CD4-positive, alpha-beta T cell treated with Interleukin-2 at 100 ng/mL for 4 hours (primary cell): ENCODE measurements around the gene MARCHF10.
"Not testable (repeated sequence)": the region's sequence is repeated elsewhere in the genome, so short reads cannot be mapped to it uniquely, and the experiment has no call there.

Source experiments
- DNase-seq: peaks from one replicate; pipeline ENCODE4 v3.0.0-alpha.2; 2020; ENCODE audit warnings: low spot score

The MARCHF10 gene

GRCh38 chr17:62717889-62718288 is 90.2 kb downstream of the MARCHF10 start:
- no peak for DNase-seq

DNA sequence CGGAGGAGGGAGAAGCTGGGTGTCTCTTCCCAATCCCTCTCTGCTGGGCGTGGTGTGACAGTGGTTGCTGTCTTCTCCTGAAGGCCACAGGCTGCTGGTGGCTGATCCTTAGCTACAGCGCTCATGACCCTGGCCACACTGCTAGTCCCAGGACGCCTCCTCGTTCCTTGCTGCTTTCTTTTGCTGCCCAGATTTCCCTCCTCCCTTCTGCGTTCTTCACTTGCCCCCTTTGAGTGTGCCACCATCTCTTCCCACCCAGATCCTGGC is 90.6 kb downstream of the MARCHF10 start:
- DNase-seq, result no peak

DNA sequence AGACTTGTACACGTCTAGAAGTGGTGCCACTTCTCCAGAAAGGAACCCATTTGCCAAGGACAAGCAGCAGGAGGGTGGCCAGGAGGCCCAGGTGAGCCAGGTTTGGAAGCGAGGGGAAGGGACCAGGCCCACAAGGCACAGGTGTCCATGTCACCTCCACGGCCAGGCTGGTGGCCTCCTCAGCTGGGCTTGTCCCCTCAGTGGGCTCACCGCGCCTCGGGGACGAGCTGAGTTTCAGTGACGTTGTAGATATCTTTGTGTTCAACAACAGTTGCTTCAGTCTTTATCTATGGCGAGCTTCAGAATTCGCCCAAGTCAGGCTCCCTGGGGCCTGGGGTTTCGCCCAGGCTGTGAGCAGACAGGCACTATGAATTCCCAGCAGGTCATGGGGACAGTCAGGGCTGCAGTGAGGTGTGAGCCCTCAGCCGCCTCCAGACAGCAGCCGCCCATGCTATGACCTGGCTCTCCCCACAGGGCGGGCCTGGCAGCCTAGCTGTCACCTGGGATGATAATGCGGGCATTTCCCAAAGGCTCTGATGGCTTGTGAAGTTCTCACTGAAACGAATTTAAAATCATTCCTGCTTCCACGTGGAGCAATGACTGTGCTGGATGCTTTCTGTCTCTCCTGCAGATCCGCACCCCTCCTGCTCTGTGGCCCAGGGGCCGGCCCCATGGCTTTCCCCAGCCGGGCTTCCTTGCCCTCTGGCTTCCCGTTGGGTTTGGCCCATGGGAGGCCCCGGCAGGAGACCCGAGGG is 91.1 kb downstream of the MARCHF10 start:
- no peak for DNase-seq

DNA sequence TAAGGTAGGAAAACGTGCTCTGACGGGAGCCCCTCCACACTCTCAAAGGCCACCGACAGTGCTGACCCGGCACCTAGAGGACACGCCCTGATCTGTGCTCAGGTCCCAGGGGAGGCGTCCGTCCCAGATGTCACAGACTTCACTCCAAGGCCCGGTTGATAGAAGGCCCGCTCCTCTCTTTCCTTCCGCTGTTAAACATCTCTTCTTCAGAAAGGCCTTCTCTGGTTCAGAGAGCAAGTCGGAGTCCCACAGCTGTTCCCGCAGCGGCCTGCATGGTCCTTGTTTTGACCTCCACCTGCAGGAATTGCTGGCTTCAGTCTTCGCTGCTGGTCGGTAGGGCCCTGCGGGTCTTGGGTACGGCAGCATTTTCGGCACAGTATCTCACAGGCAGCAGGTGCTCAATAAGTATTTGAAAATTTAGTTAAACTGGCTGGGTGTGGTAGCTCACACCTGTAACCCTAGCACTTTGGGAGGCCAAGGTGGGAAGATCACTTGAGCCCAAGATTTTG is 92.2 kb downstream of the MARCHF10 start:
- no peak for DNase-seq

DNA sequence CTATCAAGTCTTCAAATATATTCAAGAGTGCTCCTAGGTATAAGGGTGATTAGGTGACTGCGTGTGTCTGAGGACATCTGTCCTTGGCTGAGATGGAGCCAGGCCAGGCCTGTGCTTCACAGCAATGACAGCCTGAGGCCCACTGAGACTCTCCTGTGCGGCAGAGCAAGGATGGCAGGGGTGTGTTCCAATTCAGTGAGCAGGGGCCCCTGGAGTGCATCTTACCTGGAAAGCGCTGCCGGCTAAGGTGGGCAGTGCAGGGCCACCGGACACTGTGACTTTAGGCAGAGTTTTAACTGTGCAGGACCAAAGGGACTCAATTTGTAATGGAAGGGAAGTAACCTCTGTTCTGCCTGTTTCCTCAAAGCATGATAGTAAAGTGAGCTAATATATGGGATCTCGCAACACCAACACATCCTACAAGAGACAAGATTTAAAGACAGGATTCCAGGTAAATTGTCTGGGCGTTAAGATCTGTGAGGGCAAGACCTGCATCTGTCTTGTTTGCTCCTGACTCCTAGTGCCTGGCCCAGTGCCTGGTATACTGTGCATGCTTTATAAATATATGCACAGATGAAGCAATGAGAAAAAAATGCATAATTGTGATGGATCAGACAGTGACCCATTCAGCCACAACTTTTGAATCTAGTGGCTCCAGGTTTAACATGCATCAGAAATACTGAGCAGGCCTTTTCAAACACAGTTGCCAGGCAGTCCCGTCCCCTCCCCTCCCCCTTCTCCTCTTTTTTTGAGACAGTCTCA is 93.9 kb downstream of the MARCHF10 start:
- DNase-seq, result no peak

DNA sequence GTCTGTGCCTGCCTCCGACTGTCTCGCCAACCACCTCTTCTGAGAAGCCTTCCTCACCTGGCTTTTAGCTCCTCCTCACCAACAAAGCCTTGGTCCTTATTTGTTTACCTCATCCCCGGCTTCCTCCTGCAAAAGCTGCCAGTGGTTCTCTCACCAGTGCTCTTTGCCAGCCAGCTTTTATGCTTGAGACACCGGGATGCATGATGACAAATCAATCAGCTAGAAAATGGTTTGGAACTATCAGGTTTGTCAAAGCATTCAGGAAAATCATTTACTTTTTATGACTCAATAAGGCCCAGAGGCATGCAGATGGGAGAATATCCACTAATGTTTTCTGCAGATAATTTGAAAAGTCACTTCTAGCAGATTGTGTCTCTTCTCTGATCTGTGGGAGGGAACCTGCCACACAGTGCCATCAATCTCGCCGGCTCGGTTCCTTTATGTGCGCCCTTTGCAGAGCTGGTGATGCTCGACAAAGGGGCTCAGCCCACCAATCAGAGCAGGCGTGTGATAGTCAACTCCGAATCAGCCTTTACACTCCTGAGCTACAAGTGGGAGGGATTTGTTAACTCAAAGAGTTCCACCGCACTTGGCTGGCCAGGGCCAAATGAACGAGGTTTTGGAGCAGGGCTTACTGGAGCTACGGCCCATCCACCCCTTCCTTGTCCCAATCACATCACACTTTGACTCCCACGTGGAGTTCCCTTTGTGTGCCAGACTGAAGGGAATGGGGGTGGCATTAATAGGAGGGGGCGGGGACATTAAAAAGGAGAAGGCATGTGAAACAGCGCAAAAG is 94.8 kb downstream of the MARCHF10 start:
- no peak for DNase-seq

DNA sequence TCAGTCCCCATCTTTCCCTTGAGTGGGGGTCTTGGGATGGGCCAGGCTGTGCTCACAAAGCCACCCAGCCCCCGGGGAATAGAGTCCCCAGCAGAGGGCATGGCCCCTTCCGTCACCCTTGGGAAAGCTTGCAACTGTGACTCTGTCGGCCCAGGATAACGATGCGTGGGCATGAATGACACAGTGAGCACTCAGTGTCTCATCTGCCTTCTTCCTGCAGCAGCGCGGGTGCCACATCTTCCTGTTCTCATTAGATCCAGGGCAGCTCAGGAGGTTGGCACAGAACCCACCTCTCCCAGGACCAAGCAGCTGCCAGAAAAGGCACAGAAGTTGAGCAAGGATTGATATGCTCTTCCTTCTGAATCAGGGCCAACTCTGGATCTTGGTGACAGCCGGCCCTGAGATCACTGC is 95.9 kb downstream of the MARCHF10 start:
- DNase-seq, result no peak

GRCh38 chr17:62708587-62708986 is 99.5 kb downstream of the MARCHF10 start:
- DNase-seq, result no peak

- no peak for DNase-seq
Measured at GRCh38 chr17:62707425-62707739, 100.7 kb downstream of the MARCHF10 start.

DNA sequence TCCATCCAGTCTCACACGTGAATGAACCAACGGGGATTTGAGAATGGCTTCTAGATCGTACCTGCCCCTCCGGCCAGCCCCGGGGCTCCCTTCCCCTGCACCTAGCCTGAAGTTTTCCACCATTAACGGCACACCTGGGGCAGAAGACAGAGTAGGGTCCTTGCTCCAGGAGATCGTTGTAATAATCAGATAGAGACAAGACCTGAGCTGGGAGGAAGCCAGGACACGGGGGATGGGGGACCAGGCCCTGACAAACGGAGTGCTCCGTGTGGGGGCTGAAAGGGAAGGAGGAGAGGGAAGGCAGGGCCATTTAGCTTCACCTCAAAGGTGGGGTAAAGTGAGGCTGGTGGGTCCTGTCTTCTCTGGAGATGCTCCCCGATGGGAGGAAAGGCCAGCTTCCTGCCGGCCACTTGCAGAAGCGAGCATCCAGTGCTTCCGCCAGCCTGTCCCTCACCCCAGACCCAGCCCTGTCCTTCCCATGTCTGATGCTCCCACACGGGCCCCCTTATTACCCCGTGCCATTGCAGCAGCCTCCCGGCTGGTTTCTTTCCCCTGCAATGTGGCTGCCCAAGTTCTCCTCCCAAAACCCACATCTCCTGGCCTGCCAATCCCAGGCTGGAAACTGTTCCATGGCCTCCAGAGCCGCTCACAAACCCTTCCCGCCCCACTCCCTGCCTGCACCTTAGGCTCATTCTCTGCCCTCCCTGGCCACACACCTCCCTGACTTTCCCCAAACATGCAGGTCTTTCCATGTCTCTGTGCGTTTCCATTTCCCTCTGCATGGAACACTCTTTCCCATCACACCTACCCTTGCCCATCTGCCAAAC is 101.3 kb downstream of the MARCHF10 start:
- DNase-seq, result no peak

DNA sequence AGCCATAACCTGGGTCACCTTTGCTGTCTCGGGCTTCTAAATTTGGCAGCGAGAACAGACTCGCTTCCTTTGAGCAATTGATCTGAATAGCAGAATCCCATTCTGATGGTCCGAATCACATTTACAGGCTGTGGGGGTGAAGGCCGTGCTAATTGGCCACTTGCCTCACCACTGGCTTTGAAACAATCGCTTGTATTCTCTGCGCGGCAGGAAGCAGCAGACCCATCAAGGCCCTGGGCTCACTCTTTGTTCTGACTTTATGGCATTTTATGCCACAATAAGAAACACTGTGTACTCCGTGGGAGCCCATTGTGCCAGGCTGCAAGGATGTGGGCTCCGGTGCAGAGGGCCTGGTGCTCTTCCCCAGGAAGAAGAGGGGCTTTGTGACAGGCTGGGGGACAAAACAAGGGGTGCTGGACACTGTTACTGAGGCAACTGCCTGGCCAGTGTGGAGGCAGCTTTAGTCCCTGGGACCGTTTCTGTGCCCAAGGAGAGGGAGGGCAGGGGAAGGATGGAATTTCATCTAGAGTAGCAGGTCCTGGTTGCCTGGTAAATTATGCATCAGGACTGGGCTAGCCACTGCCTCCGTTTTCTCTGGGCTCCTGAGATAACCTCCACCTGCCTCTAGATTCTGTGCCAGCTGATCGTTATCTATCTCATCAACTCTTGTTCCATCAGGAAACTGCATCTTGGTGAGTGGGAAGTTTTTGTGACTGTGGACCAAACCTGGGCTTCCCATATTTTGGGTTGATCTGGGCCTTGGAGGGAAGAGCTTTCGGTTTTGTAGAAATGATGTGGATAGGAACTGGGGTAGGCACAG is 102.1 kb downstream of the MARCHF10 start:
- DNase-seq, result no peak

- no peak for DNase-seq
Measured at GRCh38 chr17:62705156-62705777, 102.8 kb downstream of the MARCHF10 start.

DNA sequence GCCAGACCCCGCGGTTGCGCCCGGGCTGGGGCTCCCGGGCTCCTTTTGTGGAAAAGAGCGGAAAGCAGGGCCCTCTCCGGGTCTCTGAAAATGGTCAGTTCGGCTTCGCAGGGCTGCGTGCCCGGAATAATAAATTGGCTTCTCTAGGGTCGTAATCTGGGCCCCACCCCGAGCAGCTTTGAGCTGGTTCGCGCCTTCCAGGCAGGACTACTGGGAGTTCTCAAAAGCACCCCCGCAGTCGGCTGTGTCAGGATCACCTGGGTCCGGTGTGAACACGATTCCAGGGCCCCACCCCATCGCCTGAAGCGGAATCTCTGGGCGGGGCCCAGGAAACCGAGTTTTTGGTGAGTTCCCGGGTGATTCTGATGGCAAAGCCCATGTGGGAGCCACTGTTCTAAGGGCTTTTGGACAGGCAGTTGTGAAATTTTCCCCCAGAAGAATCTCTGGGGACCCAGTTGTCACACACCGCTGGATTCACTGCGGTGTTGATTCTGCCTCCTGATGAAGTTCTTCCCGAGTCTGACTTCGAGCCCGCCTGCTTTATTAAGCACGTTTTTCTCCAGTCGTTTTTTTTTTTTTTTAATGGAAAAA is 103.6 kb downstream of the MARCHF10 start:
- no peak for DNase-seq

GRCh38 chr17:62703776-62704380 is 104.2 kb downstream of the MARCHF10 start:
- DNase-seq, result peak; percentile 73

DNA sequence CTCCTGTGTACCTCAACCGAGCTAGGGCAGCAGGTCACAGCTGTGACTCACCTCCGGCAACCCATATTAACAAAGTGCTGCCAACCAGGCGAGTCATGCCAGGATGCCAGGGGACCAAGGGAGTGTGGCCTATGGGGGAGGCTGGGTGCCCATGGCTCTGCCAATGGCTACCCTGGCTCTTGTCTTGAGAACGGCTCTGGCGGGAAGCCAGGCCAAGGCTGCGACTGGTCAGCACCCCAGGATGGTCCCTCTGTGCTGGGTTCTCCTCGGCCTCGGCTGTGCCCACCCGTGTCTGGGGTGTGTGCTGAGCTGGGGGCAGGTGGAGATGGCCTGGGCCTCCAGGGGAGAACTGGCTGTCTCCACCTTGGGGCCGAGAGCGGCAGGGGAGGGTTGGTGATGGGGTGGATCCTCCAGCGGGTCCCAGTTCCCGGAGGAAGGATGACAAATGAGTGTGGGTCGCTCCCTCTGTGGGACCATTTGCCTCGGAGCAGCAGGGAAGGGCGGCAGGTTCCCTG is 104.8 kb downstream of the MARCHF10 start:
- DNase-seq, result peak; percentile 22

DNA sequence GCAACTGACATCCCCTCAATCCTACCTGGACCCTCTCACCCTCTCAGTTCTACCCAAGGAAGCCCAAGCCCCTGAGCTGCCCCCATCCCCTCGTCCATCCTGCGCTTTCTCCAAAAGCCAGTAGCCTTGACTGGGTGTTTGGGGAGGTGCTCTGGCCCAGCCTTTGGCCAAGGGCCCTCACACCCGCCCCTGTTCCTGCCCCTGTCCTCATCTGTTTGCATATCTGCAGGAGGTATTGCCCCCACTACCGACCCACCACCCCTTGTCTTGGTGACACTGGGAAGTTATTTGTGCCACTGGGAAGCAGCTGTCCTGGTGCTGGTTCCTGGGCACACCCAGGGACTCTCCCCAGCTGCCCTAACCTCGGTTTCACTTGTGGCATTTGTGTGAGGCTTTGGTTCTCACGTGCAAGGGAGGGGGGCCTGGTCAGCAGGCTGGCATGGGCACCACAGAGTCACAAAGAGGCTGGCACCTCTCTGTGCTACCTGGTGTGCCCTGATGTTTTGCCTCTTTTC is 105.3 kb downstream of the MARCHF10 start:
- DNase-seq, result no peak

DNA sequence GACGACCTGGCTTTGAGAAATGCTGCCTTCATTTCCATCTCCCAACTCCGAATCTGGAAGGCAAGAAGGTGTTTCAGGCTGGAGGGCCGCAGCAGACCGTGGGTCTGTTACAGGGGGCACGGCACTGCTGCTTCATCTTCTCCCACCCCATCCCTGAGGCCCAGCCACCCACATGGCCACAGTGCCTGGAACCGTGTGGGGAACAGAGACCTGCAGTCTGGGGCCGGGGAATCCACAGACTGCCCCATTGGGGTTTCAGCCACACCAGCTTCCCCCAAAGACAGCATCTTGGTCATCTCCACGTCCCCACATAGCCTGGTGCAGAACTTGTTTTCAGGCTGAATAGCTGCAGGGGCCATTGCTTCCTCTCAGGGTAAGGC is 106.4 kb downstream of the MARCHF10 start:
- no peak for DNase-seq

- DNase-seq, result no peak
Measured at GRCh38 chr17:62700964-62701705, 107.0 kb downstream of the MARCHF10 start.

DNA sequence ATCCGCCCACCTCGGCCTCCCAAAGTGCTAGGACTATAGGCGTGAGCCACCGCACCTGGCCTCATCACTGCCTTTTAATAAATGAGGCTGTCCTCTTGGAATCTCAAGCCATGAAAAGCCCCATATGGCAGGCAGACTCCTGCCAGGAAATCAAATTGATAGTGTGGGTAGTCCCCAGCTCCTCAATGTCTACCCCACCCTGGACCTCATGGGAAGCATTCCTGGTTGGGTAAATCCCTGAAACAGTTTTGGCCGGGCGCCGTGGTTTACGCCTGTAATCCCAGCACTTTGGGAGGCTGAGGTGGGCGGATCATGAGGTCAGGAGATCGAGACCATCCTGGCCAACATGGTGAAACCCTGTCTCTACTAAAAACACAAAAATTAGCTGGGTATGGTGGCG is 109.7 kb downstream of the MARCHF10 start:
- DNase-seq, result not testable (repeated sequence)
